Fibroblast of skin of abdomen (primary cell): ENCODE results near the gene CEP128.

ENCODE experiments used
- DNase-seq: peaks from one replicate; pipeline ENCODE4 v3.0.0-alpha.2; 2013

CEP128 gene

DNA sequence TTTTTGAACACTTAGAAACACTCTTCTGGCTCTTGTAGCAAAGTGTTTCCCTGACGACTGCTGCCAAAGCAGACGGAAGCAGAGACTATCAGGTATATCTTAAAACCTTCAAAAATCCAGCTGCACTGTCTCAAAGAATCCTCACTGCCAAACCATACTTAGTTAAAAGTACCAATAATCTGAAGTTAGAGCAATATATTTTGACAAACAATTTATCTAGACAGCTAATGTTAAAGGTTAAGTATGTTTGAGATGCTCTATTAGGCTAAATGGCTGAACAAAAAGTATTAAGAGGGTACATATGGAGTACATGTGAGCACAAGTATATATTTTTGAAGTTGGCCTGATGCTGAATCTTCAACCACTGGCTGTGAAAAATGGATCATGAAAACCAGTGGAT, 398.3 kb downstream of the CEP128 start:
- DNase-seq = no peak

DNA sequence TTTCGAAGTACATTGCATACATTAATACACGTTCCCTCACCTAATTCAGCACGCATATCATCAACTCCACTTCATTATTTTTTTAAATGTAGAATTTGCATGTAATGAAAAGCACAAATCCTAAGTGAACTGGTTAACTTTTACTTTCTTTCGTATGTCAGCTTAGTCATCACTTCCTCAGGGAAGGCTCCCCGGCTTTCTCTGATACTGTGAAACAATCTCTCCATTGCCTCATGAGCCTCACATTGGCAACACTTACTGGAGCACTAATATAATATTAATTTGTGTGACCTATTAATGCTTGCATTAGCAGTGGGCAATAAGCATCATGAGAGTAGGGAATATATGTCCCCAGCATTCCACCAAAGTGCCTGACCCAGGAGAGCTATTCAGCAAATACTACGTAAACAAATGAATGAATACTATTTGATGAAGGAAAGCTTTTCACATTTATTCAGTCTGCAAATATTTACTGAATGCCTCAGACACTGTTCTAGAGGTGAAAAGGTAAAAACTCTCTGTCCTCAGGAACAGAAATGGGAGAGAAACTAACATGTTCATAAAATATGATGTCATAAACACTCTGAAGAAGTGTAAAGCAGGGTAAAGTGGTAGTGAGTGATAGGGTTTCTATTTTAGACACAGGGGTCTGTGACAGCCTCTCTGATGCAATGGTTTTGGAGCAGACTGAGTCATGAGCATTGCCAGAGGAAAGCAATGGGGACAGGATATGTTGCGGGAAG, 402.7 kb downstream of the CEP128 start:
- DNase-seq = no peak

DNA sequence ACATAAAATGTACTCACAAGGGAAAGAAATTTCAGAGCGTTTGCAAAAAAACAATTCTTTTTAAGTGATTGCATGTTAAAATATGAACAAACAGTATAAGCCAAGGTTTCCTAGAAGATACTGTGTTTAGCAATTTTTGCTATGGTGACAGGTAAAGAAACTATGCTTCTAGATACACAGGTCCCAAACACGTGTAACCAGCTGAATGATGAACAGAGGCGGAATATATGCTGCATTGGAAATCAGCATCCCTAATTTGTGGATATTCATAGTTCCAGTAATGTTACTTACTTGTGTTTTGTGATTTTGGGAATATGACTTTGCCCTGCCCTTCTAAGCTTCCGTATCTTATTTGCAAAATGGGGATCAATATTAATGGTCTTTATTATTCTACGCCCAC, 403.9 kb downstream of the CEP128 start:
- no peak for DNase-seq

DNA sequence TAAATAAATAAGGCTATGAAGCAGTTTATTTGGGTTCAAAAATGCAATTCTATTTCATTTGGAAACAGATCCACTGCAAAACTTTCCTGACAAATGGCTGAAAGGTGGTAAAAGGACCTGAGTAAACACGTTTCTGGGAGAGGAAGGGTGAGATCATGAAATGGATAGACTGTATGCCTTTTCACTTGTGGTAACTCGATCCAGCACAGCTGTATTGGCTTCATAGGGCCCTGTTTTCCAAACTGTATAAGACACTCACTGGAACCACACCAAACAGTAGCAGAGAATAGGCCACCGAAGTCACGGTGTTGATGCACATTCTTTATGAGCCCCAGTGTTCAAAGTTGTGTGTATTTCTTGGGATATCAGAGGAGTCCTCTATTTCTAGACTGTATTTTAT, 405.1 kb downstream of the CEP128 start:
- DNase-seq = no peak

DNA sequence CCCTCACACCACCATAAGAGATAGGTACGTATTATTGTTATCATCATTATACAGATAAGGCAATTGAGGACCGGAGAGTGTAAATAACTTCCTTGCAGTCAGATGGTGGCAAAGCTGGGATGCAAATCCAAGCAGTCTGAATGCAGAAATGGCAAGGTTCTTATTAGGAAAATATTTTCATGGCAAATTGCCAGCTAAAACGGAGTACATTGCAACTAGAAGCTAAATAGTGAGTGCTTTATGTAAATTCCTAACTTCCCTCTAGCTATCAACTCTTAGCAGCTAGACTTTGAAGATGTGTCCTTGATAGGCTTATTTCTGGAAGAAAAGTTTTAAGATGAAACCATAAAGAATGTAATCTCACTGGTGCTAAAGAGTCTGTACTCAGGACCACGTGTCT, 406.4 kb downstream of the CEP128 start:
- no peak for DNase-seq

DNA sequence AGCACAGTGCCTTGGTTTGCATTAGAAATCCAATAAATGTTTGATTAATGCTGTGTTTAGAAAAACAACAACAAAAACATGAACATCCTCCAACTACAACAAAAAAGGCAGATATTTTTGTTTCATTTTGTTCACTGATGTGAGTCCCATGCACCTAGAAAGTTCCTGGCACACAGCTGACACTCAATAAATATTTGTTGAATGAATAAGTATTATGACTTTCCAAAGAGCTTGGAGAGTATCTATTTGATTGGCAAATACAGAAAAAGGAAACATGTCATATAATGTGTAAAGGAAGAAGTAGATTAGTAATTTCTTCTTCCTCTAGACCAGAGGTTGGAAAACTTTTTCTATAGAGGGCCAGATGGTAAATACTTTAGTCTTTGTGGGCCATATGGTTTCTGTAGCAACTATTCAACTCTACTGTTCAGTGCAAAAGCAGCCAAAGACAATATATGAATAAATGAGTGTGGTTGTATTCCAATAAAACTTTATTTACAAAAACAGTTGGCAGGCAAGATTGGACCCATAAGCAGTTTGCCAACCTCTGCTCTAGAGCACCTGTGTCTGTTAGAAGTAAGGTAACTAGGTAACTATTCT, 417.9 kb downstream of the CEP128 start:
- DNase-seq = peak; percentile 14

DNA sequence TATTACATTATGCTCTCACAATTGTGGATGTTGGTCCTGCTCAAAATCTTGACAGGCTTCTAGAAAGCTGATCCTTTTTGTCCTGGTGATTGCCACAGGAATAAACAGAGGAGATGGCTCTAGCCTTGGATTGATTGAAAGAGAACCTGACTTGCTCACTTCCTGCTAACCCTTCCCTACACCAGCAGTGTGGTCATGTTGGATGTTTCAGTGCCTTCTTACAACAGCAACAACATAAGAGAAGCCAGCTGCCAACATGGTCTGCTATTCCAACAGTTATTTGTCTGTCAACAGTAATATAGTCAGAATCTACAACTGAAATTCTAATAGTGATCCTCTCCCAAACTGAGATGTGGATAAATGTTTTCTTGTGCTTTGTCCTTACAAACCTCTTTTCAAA, 418.6 kb downstream of the CEP128 start:
- peak; percentile 37 for DNase-seq

DNA sequence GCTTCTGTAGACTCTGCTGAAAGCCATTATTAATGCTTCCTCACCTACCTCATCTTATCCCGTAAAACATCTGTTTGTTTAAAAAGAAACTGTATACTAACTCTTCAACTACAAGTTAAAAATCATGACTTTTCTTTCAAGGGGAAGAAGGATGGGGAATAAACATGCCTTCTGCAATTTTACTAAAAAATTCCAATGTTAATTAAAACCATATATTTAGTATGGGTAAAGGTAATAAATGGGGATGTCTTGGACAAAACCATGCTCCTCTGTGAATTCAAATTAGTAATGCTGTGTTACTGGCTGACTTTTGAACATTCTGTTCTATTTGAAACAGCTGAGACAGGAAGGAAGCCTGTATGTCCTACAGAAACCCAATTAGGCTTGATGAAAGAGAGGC, 419.1 kb downstream of the CEP128 start:
- peak; percentile 53 for DNase-seq

DNA sequence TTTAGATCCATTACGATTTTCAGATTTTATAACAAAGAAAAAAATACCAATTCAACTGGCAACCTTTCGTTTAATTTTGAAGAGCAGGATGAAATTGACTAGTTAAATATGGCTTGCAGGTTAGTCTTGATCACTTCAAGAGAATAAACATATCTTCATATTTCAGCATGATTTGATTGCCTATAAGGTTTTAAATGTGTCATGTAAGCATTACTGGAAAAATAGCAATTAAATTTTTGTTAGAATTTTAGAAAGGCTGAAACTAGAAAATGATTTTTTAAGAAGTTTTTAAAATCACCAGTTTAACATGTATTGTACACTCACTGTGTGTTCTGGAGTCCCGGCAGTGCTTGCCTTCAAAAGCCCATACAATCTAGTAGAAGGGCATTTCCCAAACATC, 420.1 kb downstream of the CEP128 start:
- no peak for DNase-seq

DNA sequence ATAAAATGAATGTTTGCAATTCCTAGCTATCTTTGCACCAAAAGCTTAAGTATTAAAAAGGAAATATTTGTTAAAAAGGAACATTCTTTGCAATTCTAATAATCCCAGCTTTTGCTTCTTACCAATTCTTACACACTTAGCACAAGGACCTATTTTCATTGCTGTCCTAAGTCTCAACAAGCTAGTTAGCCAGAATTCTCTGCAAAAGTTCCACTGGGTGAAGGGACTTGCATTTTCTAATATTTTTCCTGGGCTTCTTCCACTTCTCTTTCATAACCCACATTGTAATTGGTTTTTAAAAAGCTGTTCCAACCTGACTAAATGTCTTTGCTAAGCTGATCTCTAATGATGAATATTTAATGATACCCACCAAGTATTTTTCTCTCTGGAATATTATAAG, 422.5 kb downstream of the CEP128 start:
- DNase-seq = no peak

DNA sequence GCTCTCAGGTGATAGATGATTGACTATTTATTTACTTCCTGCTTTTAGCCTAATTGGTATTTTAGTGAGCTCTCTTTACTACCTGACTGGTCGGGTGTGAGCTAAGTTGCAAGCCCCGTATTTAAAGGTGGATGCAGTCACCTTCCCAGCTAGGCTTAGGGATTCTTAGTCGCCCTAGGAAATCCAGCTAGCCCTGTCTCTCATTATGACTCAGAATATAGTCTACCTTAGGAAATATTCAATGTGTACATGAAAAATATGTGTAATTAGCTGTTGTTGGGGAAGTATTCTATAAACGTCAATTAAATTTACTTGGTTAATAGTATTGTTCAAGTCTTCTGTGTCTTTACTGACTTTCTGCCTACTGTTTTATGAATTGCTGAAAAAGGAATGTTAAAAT, 423.4 kb downstream of the CEP128 start:
- DNase-seq = no peak

DNA sequence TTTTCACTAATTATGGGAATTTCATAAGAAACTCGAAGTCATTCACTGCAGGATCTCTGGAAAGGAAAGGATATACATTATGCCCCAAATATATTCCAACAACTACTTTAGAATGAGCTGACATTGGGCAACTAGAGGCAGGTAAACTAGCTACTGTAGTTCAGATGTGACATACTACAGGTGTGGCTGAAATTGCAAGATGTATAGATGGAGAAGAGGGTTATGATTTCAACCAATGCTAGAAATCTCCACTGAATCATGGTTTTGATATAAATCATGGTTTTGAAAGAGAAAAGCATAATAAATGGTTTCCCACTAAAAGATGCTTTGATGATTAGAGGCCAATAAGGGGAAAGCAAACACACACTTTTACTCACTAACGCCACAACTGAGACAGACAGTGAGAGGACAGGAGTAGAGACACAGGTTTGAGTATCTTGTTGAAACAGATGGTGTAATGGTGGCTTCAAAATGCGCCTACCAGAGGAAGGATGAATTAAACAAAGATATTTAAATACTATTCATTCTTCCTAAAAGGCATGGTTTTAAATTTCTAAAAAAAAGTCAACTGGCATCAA, 434.2 kb downstream of the CEP128 start:
- DNase-seq = no peak

DNA sequence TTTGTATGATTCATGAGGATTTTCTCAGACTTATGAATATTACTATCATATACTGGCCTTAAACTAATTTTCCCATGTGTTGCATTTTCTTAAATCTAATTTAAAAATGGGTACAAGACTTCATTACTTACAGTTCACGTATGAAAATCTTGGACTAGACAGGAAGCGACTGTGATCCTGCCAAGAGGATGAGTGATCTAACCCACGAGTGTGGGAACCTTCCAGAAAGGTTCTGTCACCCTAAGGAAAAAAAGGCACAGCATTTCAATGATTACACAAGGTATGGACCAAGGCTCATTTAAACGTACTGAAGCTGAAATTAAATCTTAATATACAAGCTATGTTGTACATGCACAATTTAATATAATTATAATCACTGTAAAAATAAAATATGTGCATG, 436.8 kb downstream of the CEP128 start:
- no peak for DNase-seq

DNA sequence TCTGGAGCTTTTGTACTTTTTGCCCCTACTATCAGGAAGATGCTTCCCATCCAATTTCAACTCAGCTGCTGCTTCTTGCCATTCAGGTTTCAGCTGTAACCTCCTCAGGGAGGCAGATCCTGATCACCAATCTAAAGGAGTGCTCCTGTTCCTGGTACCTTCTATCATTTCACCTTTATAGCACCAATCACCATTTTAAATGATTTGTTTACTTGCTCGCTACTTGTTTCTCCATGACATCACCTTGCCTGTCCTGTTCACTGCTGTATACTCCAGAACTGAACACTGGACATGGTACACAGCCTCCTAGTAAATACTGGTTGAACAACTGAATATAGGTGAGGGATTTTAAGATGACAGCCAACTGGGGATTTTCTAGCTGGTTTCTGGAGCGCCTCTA, 443.0 kb downstream of the CEP128 start:
- DNase-seq = no peak

DNA sequence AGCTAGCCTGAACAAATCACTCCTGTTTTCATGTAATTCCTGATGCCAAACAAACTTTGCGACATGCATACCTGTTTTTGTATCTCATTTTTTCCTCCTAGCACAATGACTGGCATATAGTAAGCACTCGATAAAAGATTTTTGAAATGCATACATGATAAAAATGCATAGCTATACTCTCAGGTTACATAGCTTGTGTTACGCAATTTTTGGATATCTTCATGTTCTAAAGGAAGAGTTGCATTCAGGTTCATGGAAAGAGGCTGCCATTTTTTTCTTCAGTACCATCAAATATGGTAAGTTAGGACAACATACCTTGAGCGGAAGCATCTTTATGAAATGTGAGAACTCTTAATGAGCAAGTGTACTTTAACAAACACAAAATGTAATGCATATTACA, 445.4 kb downstream of the CEP128 start:
- no peak for DNase-seq

DNA sequence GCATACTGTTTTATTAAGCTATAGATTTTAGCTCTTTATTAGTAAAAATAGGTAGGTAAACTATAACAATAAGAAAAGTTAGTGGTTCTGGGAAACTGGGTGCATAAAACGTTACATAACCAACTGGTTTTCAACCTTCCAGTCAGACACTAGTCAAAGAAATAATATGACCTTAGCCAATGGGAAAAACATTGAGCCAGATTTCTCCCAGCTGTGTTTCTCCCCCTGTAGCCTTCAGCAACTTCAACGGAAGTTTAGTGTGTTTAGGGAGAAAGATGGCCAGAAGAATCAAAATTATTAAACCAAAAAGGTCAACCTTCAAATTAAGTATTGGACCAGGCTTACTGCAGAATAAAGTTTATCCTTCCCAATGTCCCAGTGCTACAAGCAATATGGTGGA, 446.8 kb downstream of the CEP128 start:
- no peak for DNase-seq

DNA sequence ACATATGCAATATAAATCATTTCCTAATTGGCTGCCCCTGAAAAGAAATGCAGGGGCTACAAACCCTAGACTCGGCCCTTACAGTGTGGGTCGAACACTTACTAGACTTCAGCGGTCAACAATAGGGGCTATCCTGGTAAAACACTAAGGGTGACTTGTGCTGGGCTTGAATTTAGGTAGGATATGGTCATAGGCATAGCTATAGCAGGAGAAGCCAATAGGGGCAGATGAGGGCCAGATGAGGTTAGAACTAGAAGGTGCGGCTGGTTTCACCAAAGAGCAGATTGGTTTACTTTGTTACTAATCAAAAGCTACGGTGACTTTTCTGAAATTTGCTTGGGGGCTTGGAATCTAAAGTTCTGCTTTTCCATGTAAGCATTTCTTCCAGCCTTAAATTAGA, 447.9 kb downstream of the CEP128 start:
- DNase-seq = no peak

DNA sequence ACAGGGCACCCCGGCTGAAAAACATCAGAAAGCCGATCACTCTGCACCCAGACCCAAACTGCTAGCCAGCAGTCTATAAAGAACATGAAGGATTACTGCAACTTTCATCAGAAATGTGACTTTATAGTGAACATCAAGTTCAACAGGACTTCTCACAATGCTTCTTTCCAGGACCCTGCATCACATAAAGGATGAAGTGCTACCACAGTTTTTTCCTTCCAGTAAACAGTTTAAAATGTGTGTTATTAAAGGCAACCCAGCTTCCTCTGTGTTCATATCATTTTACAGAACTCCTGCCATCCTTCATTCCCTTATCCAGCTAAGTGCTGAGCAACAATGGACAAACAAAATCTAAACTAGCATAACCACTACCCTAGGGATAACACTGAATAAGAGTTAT, 449.9 kb downstream of the CEP128 start:
- no peak for DNase-seq

DNA sequence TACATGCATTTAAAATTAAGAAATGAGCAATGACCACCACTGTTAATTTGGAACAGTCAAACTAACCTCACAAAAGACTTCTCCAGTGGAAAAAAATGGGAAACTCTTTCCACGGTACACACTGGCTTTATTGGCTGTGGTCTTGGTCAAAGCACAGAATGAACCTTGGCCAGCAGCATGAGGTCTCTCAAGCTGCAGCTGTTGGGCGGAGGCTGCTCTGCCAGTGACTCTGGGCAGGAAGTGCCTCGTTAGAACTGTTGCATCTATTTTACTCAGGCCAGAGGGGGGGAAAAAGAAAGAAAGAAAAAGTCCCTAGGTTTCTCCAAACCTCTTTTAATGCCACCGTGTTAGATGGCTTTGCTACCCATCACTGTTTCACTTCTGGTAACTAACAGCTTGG, 450.4 kb downstream of the CEP128 start:
- DNase-seq = peak; percentile 50

DNA sequence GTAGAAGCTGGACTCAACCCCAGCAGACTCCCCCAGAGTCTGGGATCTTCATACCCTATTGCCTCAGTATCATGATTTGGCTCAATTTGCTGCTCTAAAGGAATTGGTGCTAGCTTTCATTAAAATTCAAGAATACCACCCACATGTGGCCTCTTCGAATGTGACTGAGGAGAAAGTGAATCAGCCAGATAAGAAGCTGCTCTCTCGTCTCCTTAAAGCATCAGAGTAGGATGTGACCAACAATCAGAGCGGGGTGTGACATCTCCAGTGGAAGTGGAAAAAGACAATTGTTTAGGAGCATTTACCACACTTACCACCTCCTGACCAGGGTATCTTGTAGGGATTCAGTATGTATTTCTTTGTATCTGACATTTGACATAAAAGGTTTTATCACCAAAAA, 452.0 kb downstream of the CEP128 start:
- no peak for DNase-seq

DNA sequence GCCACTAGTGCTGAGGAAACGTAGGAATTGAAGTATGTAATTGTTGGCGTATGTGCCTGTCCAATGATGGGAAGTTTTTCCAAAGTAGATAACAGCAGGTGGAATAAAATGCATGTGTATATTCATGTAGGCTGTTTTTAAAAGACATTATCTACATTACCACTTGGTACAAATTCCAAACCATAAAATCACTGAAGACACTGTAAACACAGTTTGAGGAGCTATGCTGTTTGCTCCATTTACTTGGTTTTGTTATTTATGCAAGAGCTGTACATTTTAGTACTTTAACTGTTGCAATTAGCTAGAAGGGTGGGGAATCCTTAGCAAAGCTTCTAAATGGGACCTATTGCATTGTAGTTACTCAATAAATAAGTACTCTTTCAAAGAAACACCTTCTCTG, 455.8 kb downstream of the CEP128 start:
- no peak for DNase-seq

DNA sequence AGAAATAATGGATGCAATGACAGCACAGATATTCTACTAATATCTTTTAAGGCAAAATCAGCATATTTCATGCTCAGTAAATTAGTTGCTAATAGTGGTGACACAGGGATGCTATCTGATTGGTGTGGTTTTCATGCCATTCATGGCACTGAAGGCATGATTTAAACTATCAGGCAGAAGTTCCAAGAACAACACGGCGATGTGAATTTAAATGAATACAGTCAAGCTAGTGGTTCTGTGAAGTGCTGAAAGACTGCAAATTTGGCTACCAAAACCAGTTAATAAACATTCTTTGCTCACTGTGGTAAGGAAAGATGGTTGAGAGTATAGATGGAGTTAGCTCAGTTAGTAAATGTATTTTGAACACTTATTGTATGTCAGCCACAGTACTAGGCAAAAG, 458.2 kb downstream of the CEP128 start:
- DNase-seq = peak; percentile 13

DNA sequence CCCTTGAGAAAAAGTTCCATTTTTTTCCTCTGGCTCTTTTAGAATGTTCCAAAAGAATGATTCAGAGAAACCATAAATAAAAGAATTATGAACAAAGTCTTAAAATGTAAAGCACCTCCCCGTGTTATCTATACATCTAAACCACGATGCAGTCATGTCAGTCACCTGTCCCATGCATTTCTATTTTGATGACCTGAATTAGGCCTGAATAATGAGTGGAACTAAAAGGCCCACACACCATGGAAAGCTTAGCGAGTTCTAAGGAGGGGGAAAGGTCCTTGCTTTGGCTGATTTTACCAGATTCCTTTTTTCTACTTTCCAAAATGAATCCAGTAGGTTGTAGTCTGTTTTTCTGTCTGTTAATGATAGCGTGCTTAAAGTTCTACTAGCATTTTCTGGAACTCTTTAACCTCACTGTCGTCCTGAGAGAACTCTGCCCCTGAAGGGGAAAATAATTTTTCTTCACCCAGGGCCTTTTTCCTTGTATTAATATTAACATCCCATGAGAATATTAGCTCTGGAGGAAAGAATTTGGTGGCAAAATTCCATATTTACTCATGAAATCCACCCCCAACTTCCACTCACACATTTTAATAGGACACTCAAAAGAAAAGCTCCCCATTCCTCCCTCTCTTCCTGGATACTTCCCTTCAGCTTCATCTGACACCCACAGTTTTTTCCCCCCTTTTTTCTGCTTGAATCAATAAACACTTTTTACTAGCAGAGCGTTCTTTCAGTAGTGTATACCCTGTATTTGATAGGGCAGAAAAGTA, 464.0 kb downstream of the CEP128 start:
- peak; percentile 32 for DNase-seq

DNA sequence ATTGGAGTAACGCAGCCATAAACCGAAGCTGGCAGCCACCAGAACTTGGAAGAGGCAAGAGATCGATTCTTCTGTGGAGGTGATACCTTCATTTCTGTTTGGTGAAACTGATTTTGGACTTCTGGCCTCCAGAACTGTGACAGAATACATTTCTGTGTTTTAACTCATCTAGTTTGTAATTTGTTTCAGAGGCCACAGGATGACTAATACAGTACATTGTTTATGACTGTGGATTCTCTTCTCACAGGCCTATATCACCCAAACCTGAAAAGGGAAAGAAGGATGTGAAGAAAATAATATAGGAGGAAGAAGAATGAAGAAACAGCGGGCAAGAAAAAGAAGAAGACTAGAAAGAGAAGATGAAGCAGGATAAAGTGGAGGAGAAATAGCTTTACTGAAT, 466.5 kb downstream of the CEP128 start:
- peak; percentile 48 for DNase-seq
